CD4-positive, alpha-beta T cell treated with Interleukin-2 at 100 ng/mL for 4 hours (primary cell): Measurements from ENCODE around the gene ITGB7.

Experiments
- DNase-seq: peaks from one replicate; pipeline ENCODE4 v3.0.0-alpha.2; 2020; ENCODE audit warnings: low spot score

Gene ITGB7

GRCh38 chr12:53230108-53230845, 23.2 kb upstream of the ITGB7 start:
- no peak for DNase-seq

- no peak for DNase-seq
Observed at GRCh38 chr12:53229454-53229853, 22.4 kb upstream of the ITGB7 start.

- DNase-seq: no peak
Observed at GRCh38 chr12:53227836-53228235, 20.8 kb upstream of the ITGB7 start.

GRCh38 chr12:53227341-53227740, 20.3 kb upstream of the ITGB7 start:
- DNase-seq: no peak

- no peak for DNase-seq
Observed at GRCh38 chr12:53226815-53227214, 19.8 kb upstream of the ITGB7 start.

GRCh38 chr12:53225635-53226424, 18.8 kb upstream of the ITGB7 start:
- DNase-seq: no peak

GRCh38 chr12:53224897-53225634, 18.0 kb upstream of the ITGB7 start:
- no peak for DNase-seq

- DNase-seq: no peak
Observed at GRCh38 chr12:53224061-53224896, 17.2 kb upstream of the ITGB7 start.

- DNase-seq: no peak
Observed at GRCh38 chr12:53223389-53224060, 16.5 kb upstream of the ITGB7 start.

- no peak for DNase-seq
Observed at GRCh38 chr12:53222806-53223261, 15.8 kb upstream of the ITGB7 start.

GRCh38 chr12:53222170-53222721, 15.2 kb upstream of the ITGB7 start:
- DNase-seq: no peak

- peak; percentile 49 for DNase-seq
Observed at GRCh38 chr12:53221203-53222080, 14.4 kb upstream of the ITGB7 start.

GRCh38 chr12:53220694-53221202, 13.7 kb upstream of the ITGB7 start:
- DNase-seq: peak; percentile 79

- peak; percentile 77 for DNase-seq
Observed at GRCh38 chr12:53219956-53220693, 13.1 kb upstream of the ITGB7 start.

GRCh38 chr12:53219292-53219955, 12.4 kb upstream of the ITGB7 start:
- DNase-seq: peak; percentile 43

GRCh38 chr12:53218551-53219291, 11.7 kb upstream of the ITGB7 start:
- DNase-seq: no peak

- DNase-seq: no peak
Observed at GRCh38 chr12:53217931-53218307, 10.9 kb upstream of the ITGB7 start.
